Midbrain (tissue), 1 donor: ENCODE results near the gene NDUFB11.
"Not testable (repeated sequence)": the region's sequence is repeated elsewhere in the genome, so short reads cannot be mapped to it uniquely, and the experiment has no call there.

Source experiments
- DNase-seq: peaks from one replicate; lab custom pipeline; 2025; lab: John Stamatoyannopoulos, UW

Gene NDUFB11

GRCh38 chrX:47146121-47146935 lies 1.8 kb upstream of the NDUFB11 start:
- DNase-seq: no peak

GRCh38 chrX:47145395-47146120 lies 1.1 kb upstream of the NDUFB11 start:
- DNase-seq: no peak

- DNase-seq: peak; percentile 51
These were observed 442 bp downstream of the NDUFB11 start for GRCh38 chrX:47143894-47144625.

GRCh38 chrX:47138171-47138570 lies 6.3 kb downstream of the NDUFB11 start:
- no peak for DNase-seq

GRCh38 chrX:47135650-47136049 lies 8.9 kb downstream of the NDUFB11 start:
- not testable (repeated sequence) for DNase-seq

GRCh38 chrX:47133493-47133892 lies 11.0 kb downstream of the NDUFB11 start:
- no peak for DNase-seq

- DNase-seq: no peak
These were observed 14.6 kb downstream of the NDUFB11 start for GRCh38 chrX:47129899-47130358.

GRCh38 chrX:47129157-47129898 lies 15.2 kb downstream of the NDUFB11 start:
- peak; percentile 94 for DNase-seq

- not testable (repeated sequence) for DNase-seq
These were observed 20.0 kb downstream of the NDUFB11 start for GRCh38 chrX:47124466-47124865.

GRCh38 chrX:47116551-47117110 lies 27.9 kb downstream of the NDUFB11 start:
- not testable (repeated sequence) for DNase-seq

GRCh38 chrX:47112316-47112954 lies 32.1 kb downstream of the NDUFB11 start:
- no peak for DNase-seq

- DNase-seq: not testable (repeated sequence)
These were observed 33.4 kb downstream of the NDUFB11 start for GRCh38 chrX:47110936-47111615.

- DNase-seq: no peak
These were observed 43.3 kb downstream of the NDUFB11 start for GRCh38 chrX:47101206-47101605.

- no peak for DNase-seq
These were observed 46.0 kb downstream of the NDUFB11 start for GRCh38 chrX:47098338-47099094.

- no peak for DNase-seq
These were observed 47.5 kb downstream of the NDUFB11 start for GRCh38 chrX:47097018-47097417.

- no peak for DNase-seq
These were observed 50.6 kb downstream of the NDUFB11 start for GRCh38 chrX:47093860-47094259.

- DNase-seq: peak; percentile 10
These were observed 51.3 kb downstream of the NDUFB11 start for GRCh38 chrX:47093248-47093647.
